ENCODE results near the gene GLI2.

Gene GLI2

DNA sequence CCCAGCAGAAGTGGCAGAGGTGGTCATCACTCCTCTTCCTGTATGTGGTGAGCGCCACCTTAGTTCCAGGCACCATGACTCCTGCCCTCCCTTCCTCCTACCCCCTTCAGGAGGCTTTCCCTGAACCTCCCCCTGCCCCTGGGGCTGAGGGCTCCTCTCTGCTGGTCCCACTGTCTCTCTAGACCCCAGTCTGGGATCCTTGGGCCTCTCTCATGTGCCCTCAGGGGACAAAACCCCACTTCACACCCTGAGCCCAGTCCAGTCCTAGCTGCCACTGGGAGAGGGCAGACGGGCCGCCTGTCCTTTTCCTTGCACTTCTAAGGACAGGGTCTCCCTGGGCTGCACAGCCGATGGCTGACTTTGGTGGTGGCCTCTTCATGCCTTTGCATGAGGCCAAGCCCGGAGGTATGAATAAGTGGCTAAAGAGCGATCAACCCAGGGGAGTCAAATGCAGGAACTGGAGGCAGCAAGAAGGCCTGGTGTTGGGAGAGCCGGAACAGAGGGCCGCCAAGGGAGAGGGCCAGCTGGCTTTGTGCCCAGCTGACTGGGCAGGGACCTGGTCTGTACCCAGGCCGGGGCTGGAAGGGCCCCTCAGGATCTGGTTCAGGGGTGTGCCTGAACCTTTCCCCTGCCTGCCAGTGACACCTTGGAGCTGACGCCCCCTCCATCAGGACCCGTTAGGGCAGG is 29.5 kb downstream of the GLI2 start:
- Histone ChIP-seq H3K4me3 (ENCODE audit: low read length in 2 of 2) (no peak overlapping the region), H3K36me3 (ENCODE audit: control insufficient read depth in 2 of 2, insufficient read depth in 2 of 2, low read length in 2 of 2) (no peaks in the 10 kb centered on the region), H3K27ac (ENCODE audit: low read length) (no peak overlapping the region), H3K27me3 (ENCODE audit: control insufficient read depth in 1 of 2, insufficient read depth in 2 of 2, low read length in 2 of 2) (peaks cover 0 to 2% of the 10 kb centered on the region in 2 donors), H3K4me1 (ENCODE audit: control insufficient read depth, insufficient read depth, low read length) (peaks cover 43% of the 10 kb centered on the region), H3K9me3 (ENCODE audit: control insufficient read depth in 2 of 2, low read length in 2 of 2) (no peaks in the 10 kb centered on the region), H3K9ac (ENCODE audit: low read length in 2 of 2) (no peak overlapping the region)

DNA sequence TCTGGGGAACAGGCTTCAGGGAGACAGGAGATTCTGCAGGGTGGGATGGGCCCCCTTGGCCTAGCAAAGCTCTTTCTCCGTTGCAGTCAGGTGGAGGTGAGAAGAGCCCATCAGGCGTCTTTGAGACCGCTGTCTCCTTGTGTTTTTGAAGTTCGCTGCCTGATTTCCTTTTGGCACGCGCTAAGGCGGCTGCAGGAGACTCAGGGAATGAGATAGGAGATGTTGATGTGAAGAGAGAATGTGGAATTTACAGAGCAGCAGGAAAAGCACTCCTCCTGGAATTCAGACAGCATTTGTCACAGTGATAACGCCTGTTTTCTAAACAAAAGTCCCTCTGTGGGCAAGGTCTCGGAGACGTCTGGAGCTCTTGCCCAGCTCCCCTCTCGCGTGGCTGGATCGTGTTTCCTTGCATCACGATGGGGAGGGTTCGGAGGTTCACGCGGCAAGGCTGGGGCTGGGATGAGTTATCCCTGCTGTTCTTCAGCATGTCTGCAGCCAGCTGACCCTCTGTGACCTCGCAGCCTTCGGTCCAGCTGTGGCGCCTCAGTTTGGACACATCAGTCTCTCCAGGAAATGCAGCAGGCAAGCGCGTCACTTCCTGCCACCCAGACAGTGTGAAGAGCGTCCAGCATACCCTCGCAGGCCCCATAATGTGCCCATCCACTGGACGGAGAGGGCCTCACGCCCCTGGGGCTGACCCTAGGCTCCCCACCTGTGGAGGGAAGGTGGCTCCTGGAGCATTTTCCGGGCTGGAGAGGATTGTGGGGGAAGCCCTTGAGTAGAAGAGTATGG is 30.2 kb downstream of the GLI2 start:
- no peak overlapping the region for H3K4me3 ChIP-seq (ENCODE audit: low read length in 2 of 2)

DNA sequence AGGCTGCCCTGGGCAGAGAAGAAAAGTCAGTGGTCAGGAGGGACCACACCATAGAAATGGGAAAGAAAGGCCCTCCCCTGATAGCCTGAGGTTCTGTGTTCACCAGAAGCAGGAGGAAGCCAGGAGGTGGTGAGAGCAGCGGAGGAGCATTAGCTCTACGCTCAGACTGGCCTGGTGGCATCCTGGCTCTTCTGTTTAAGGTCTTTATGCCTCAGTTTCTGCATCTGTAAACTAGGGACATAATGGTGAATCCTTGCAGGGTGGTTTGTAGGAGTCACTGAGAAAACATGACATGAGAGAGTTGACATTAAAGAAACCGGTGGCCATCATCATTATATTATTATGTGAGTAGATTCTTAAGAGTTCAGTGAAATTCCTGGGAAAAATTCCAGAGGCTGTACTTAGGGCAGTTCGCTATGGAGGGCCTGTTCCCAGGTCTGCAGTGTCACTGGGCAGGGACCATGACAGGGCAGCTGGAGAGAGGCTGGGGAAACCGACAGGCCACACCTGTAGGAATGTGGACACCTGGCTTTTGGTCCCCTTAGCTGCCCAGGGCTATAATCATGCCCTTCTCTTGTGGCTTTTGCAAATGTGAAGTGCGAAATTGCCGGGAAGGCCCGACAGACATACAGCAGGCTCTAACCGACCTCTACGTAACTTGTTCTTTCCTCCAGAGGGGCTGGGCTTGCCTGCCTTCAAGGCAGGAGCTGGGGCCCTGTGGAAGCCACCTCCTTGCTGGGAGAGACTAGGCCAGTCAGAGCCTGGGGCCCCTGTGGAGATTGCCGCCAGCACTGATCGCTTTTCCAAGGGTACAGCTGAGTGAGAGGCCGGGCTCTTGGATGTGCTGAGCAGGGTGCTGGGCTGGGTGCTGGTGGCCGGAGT is 31.0 kb downstream of the GLI2 start:
- no peaks in the 10 kb centered on the region for H3K36me3 ChIP-seq (ENCODE audit: control insufficient read depth in 2 of 2, insufficient read depth in 2 of 2, low read length in 2 of 2)
- peaks cover 44% of the 10 kb centered on the region for H3K4me1 ChIP-seq (ENCODE audit: control insufficient read depth, insufficient read depth, low read length)
- no peaks in the 10 kb centered on the region for H3K9me3 ChIP-seq (ENCODE audit: control insufficient read depth in 2 of 2, low read length in 2 of 2)
- H3K9ac ChIP-seq (ENCODE audit: low read length in 2 of 2): no peak overlapping the region
- no peak overlapping the region for H3K4me3 ChIP-seq (ENCODE audit: low read length in 2 of 2)
- peak overlapping the region; percentile 53 for H3K27ac ChIP-seq (ENCODE audit: low read length)
- peaks cover 0 to 2% of the 10 kb centered on the region in 2 donors for H3K27me3 ChIP-seq (ENCODE audit: control insufficient read depth in 1 of 2, insufficient read depth in 2 of 2, low read length in 2 of 2)

More for the DNA sequence above, 30.2 kb downstream of the GLI2 start:
- no peaks in the 10 kb centered on the region for H3K9me3 ChIP-seq (ENCODE audit: control insufficient read depth in 2 of 2, low read length in 2 of 2)
- peaks cover 41% of the 10 kb centered on the region for H3K4me1 ChIP-seq (ENCODE audit: control insufficient read depth, insufficient read depth, low read length)
- H3K27me3 ChIP-seq (ENCODE audit: control insufficient read depth in 1 of 2, insufficient read depth in 2 of 2, low read length in 2 of 2): peaks cover 0 to 2% of the 10 kb centered on the region in 2 donors
- no peaks in the 10 kb centered on the region for H3K36me3 ChIP-seq (ENCODE audit: control insufficient read depth in 2 of 2, insufficient read depth in 2 of 2, low read length in 2 of 2)
- peak overlapping the region; percentile 53 for H3K27ac ChIP-seq (ENCODE audit: low read length)
- no peak overlapping the region for H3K9ac ChIP-seq (ENCODE audit: low read length in 2 of 2)

DNA sequence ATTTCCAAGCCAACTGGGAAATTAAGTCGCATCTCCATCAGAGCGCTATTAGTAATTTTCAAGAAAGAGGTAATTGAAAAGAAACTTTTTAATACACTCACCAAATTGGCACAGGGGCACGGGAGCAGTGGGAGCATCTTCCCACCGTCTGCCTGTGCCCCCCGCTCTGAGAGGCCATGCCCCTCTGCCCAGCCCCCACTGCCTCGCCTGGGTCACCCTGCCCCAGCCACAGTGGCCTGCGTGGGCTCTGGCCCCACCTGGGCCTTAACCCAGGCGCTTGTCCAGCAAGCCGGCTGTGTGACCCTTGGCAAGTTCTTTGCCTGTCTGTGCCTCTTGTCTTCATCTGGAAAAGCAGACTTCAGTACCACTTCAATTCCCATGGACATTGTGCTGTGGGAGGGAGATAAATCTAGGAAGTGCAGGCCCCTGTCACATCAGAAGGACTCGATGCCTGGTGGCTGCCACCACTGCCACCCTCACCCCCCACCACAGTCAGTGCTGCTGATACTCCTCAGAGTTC is 31.9 kb downstream of the GLI2 start:
- no peaks in the 10 kb centered on the region for H3K36me3 ChIP-seq (ENCODE audit: control insufficient read depth in 2 of 2, insufficient read depth in 2 of 2, low read length in 2 of 2)
- no peaks in the 10 kb centered on the region for H3K9me3 ChIP-seq (ENCODE audit: control insufficient read depth in 2 of 2, low read length in 2 of 2)
- no peak overlapping the region for H3K9ac ChIP-seq (ENCODE audit: low read length in 2 of 2)
- no peak overlapping the region for H3K4me3 ChIP-seq (ENCODE audit: low read length in 2 of 2)
- H3K27me3 ChIP-seq (ENCODE audit: control insufficient read depth in 1 of 2, insufficient read depth in 2 of 2, low read length in 2 of 2): peaks cover 0 to 2% of the 10 kb centered on the region in 2 donors
- H3K4me1 ChIP-seq (ENCODE audit: control insufficient read depth, insufficient read depth, low read length): peaks cover 52% of the 10 kb centered on the region
- no peak overlapping the region for H3K27ac ChIP-seq (ENCODE audit: low read length)

DNA sequence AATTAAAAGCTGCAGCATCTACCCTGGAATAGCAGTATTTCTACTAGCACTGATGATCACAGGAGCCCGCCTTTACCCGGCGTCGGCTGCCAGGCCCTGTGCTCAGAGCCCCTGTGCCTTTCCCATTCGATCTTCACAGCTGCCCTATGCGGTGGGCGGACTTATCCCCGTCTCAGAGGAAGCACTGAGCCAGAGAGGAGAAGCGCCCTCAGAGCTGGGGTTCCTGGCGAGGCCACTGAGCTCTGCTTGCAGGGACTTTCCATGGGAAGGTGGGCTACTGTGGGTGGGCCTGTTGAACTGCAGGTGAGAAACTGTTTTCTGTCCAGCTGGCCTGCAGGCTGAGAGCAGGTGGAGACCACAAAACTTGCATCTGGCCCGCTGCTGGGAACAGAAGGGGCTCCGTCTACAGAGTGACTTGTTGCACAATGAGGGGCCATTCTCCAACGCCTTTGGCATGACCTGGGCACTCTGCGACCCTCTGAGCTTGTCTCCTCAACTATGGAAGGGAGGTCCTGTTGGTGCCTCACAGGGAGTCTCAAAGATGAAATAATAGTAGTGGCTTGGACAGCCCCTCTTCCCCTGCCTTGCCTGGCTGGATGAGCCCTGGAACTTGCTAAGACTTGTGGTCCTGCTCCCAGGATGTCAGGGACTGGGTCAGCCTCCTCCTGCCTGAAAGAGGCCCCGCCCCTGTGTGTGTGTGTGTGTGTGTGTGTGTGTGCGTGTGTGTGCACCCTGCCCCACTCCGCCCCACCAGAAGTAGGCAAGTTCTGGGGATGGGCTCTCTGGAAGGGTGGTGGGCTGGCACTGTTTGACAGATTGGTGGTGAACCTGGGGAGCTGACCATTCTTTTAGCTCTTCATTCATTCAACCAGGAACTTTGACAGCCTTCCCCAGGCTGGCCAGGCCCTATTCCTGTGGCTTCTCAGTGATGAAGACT is 32.7 kb downstream of the GLI2 start:
- Histone ChIP-seq H3K27me3 (ENCODE audit: control insufficient read depth in 1 of 2, insufficient read depth in 2 of 2, low read length in 2 of 2) (peaks cover 0 to 2% of the 10 kb centered on the region in 2 donors), H3K9me3 (ENCODE audit: control insufficient read depth in 2 of 2, low read length in 2 of 2) (no peaks in the 10 kb centered on the region), H3K36me3 (ENCODE audit: control insufficient read depth in 2 of 2, insufficient read depth in 2 of 2, low read length in 2 of 2) (no peaks in the 10 kb centered on the region), H3K27ac (ENCODE audit: low read length) (no peak overlapping the region), H3K4me3 (ENCODE audit: low read length in 2 of 2) (no peak overlapping the region), H3K9ac (ENCODE audit: low read length in 2 of 2) (no peak overlapping the region), H3K4me1 (ENCODE audit: control insufficient read depth, insufficient read depth, low read length) (peaks cover 52% of the 10 kb centered on the region)

DNA sequence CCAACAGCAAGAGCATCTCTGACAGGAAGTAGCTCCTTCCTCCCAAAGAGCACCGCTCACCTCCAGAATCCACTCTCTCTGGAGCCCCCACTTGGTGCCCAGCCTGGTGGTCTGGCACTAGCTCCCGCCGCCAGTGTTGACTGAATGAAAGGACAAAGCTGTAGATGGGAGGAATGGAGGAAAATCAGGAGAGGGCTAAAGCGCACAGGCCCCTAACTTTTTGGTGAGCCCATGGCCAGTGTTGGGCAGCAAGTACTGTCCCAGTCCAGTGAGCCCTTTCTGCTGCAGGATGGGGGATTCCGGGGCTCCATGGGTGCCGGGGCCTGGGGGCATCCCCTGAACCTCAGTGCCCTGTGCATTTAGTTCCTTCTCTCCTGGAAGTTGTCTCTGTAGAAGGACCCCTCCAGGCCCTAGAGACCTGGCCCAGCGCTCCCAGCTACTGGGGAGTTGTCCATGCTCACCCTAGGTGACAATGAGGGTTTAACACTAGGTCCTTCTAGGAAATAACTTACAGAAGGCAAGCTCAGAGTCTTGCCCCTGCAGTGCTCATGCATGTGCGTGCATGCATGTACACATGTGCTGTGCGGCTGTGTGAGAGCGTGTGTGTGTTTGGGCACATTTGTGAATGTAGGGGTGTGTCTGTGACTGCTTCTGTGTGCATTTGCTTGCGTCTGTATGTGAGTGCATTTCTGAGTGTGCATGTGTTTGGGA is 33.6 kb downstream of the GLI2 start:
- Histone ChIP-seq H3K36me3 (ENCODE audit: control insufficient read depth in 2 of 2, insufficient read depth in 2 of 2, low read length in 2 of 2) (no peaks in the 10 kb centered on the region), H3K9ac (ENCODE audit: low read length in 2 of 2) (no peak overlapping the region), H3K4me1 (ENCODE audit: control insufficient read depth, insufficient read depth, low read length) (peaks cover 48% of the 10 kb centered on the region), H3K4me3 (ENCODE audit: low read length in 2 of 2) (no peak overlapping the region), H3K9me3 (ENCODE audit: control insufficient read depth in 2 of 2, low read length in 2 of 2) (no peaks in the 10 kb centered on the region), H3K27ac (ENCODE audit: low read length) (no peak overlapping the region), H3K27me3 (ENCODE audit: control insufficient read depth in 1 of 2, insufficient read depth in 2 of 2, low read length in 2 of 2) (peaks cover 0 to 2% of the 10 kb centered on the region in 2 donors)

DNA sequence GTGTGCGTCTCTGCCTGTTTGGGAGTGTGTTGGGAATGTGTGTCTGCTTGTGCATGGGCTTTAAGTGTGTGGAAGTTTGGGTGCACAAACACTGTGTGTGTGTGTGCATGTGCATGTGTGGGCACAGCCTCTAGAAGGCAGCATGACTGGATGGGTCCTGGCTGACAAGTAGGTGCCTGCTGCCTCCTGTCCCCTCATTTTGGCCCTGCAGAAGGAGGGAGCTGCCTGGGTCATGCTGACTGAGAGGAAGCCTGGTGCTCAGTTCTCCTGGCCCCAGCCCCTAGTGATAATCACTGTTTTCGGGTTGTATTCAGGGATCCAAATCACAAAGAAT is 34.1 kb downstream of the GLI2 start:
- Histone ChIP-seq H3K27me3 (ENCODE audit: control insufficient read depth in 1 of 2, insufficient read depth in 2 of 2, low read length in 2 of 2) (peaks cover 0 to 2% of the 10 kb centered on the region in 2 donors), H3K27ac (ENCODE audit: low read length) (no peak overlapping the region), H3K9me3 (ENCODE audit: control insufficient read depth in 2 of 2, low read length in 2 of 2) (no peaks in the 10 kb centered on the region), H3K36me3 (ENCODE audit: control insufficient read depth in 2 of 2, insufficient read depth in 2 of 2, low read length in 2 of 2) (no peaks in the 10 kb centered on the region), H3K4me3 (ENCODE audit: low read length in 2 of 2) (no peak overlapping the region), H3K9ac (ENCODE audit: low read length in 2 of 2) (no peak overlapping the region), H3K4me1 (ENCODE audit: control insufficient read depth, insufficient read depth, low read length) (peaks cover 45% of the 10 kb centered on the region)

DNA sequence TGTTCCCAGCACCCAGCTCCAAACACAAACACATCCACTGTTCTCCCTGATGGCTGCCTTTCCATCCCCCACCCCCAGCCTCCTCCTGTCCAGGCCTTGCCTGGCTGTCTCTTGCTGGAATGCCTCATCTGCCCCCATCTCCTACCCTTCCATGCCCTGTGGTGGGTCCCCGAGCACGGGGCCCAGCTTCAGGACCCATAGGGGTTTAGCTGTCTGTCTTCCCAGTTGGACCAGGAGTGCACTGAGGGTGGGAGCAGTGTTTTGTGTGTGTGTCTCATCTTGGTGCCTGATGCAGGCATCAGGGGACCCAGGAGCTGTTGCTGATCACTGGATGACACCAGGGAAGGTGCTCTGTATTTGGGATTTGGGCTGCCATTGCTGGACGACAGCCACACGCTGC is 34.5 kb downstream of the GLI2 start:
- Histone ChIP-seq H3K27ac (ENCODE audit: low read length) (no peak overlapping the region), H3K9me3 (ENCODE audit: control insufficient read depth in 2 of 2, low read length in 2 of 2) (no peaks in the 10 kb centered on the region), H3K4me3 (ENCODE audit: low read length in 2 of 2) (no peak overlapping the region), H3K36me3 (ENCODE audit: control insufficient read depth in 2 of 2, insufficient read depth in 2 of 2, low read length in 2 of 2) (no peaks in the 10 kb centered on the region), H3K4me1 (ENCODE audit: control insufficient read depth, insufficient read depth, low read length) (peaks cover 40% of the 10 kb centered on the region), H3K9ac (ENCODE audit: low read length in 2 of 2) (no peak overlapping the region), H3K27me3 (ENCODE audit: control insufficient read depth in 1 of 2, insufficient read depth in 2 of 2, low read length in 2 of 2) (peaks cover 0 to 2% of the 10 kb centered on the region in 2 donors)

DNA sequence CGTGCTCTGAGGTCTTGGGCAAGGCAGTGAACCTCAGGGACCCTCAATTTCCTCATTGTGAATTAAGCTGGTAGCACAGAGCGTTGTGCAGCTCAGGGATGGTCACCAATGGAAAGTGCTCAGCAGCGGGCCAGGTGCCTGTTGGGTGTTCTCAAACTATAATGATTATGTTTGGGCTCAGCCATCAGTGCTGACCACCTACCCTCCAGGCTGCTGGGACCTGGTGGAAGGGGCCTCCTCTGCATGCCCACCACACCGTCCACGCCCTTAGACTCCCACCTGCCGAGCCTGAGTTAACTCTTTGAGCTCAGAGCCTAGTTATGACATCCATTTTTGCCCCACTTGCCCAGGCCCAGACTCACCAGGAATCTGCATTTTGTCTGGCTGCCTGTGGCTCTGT is 35.0 kb downstream of the GLI2 start:
- Histone ChIP-seq H3K4me1 (ENCODE audit: control insufficient read depth, insufficient read depth, low read length) (peaks cover 36% of the 10 kb centered on the region), H3K9me3 (ENCODE audit: control insufficient read depth in 2 of 2, low read length in 2 of 2) (no peaks in the 10 kb centered on the region), H3K27ac (ENCODE audit: low read length) (no peak overlapping the region), H3K27me3 (ENCODE audit: control insufficient read depth in 1 of 2, insufficient read depth in 2 of 2, low read length in 2 of 2) (peaks cover 0 to 2% of the 10 kb centered on the region in 2 donors), H3K4me3 (ENCODE audit: low read length in 2 of 2) (no peak overlapping the region), H3K9ac (ENCODE audit: low read length in 2 of 2) (no peak overlapping the region), H3K36me3 (ENCODE audit: control insufficient read depth in 2 of 2, insufficient read depth in 2 of 2, low read length in 2 of 2) (no peaks in the 10 kb centered on the region)
